Stimulated activated CD8-positive, alpha-beta memory T cell treated with anti-CD3 and anti-CD28 coated beads, Interleukin-4, amount 100 ng/mL, for 24 hours (primary cell): Measurements from ENCODE around the gene TNFRSF12A.

Experiments
- DNase-seq: peaks from one replicate; pipeline ENCODE4 v3.0.0-alpha.2; 2020; ENCODE audit warnings: low read depth

TNFRSF12A gene, protein sequence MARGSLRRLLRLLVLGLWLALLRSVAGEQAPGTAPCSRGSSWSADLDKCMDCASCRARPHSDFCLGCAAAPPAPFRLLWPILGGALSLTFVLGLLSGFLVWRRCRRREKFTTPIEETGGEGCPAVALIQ

GRCh38 chr16:3020247-3020603 is at the start of gene TNFRSF12A:
Gene TNFRSF12A, plus strand, starts transcription at chr16:3020368. Its CDS starts 30 bp downstream, at chr16:3020398.
- peak; percentile 58 for DNase-seq

DNA sequence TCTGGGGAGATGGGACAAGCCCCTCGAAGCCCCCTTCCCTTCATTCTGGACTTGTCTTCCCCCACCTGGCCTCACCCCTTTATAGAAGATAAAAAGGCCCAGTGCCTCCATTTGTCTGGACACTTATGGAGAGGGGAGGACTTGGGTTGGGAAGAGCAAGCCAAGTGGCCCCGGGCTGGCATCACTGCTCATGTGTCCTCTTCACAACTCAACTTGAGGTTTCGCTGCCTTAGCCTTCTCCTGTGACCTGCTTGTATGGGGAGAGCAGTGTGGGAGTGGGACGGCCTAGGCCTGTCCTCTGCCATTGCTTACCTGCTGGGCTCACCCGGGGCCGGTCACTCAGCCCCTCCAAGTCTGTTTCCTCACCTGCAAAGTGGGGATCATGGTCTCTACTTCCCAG is 49.6 kb upstream of the TNFRSF12A start:
- no peak for DNase-seq

DNA sequence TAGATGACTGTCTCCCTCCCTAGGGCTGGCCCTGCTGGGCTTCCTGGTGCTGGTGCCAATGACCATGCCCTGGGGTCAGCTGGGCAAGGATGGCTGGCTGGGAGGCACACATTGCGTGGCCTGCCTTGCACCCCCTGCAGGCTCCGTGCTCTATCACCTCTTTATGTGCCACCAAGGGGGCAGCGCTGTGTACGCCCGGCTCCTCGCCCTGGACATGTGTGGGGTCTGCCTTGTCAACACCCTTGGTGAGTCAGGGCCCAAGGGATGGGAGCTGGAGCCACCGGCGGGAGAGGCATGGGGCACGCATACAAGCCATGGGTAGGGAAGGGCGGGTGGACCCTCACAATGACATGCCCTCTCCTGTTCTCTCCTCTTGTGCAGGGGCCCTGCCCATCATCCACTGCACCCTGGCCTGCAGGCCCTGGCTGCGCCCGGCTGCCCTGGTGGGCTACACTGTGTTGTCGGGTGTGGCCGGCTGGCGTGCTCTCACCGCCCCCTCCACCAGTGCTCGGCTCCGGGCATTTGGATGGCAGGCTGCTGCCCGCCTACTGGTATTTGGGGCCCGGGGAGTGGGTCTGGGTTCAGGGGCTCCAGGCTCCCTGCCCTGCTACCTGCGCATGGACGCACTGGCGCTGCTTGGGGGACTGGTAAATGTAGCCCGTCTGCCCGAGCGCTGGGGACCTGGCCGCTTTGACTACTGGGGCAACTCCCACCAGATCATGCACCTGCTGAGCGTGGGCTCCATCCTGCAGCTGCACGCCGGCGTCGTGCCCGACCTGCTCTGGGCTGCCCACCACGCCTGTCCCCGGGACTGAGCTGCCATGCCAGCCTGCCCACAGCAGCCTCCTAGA is 48.8 kb upstream of the TNFRSF12A start:
- DNase-seq, result no peak

DNA sequence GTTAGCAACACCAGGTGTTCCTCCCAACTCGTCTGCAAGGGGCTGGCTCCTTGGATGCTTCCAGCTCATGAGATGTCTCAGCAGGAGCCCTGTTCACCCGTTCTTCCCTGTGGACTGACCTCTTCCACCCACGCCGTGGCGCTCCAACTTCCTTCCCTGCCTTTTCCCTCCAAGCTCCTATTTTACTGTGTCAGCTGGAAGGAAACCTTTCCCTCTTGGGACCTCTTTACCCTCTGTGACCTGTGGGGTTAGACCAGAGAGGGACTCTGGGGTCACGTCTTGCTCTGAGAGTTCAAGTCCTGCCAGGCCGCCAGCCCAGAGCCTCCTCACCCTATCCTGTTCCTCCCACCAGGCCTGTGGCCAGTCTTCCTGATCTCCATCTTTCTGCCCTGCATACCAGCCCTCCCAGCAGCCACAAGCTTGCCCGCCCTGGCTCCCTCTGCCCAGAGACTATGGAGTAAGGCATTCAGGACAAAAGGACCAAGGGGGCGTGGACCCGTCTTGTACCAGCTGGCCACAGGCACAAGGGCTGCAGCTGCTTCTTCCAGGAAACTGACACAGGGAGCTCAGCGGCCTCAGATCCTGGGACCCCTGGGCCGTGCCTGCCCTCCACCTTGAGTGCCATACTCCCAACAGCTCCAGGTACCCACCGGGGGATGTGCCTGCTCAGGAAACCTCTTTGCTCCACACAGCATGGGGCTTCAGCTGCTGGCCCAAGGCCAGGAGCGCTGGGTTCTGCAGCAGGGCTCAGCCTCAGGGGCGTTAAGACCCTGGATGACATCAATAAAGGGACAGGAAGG is 48.0 kb upstream of the TNFRSF12A start:
- DNase-seq, result no peak

DNA sequence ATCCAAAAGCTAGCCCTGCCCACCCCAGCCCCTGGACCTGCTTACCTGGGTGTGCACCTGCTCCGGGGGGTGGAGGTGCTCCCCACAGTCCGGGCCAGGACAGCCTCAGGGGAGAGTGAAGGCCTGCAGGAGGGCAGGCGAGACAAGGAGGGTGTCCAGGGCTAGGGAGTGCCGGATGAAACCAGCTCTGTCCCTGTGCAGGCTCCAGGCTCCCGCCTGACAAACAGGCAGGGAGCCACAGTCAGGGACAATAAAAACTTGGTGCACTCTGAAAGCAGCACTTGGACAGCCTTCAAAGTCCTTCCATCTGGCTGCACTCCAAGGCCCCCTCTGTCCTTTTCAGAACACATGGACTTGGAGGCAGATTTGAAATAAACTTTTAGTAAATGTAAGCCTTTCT is 47.1 kb upstream of the TNFRSF12A start:
- DNase-seq, result no peak

- DNase-seq, result no peak
Measured at GRCh38 chr16:2973605-2974318, 46.4 kb upstream of the TNFRSF12A start.

DNA sequence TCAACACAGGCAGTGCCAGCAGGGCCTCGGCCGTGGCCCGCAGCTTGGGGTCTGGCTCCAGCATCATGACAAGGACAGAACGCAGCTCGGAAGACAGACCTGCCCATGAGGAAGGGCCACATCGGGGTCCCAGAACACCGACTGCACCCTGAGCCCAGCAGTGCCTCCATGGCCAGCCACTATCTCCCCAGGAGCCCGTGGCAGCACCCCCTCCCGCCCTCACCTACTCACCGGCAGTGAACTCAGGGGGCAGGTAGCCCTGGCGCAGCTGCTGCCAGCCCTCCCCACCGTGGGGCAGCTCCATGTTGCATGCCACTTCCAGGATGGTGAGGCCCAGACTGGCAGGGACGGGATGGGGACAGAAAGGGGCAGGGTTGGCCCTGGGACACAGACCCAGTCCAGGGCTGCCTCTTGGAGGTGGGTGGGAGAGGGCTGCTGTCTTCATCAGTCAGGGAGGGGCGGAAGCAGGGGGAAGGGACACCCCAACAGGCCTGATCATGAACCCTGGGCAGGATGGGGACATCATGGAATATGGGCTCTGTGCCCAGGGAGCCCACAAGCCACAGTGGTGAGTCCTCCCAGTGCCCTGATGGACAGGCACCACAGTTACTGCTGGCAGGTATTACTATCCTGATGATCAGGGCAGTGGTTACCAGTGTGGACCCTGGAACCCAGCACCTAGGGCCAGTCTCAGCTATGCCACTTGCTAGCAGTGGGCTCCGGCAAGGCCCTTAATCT is 45.7 kb upstream of the TNFRSF12A start:
- no peak for DNase-seq

DNA sequence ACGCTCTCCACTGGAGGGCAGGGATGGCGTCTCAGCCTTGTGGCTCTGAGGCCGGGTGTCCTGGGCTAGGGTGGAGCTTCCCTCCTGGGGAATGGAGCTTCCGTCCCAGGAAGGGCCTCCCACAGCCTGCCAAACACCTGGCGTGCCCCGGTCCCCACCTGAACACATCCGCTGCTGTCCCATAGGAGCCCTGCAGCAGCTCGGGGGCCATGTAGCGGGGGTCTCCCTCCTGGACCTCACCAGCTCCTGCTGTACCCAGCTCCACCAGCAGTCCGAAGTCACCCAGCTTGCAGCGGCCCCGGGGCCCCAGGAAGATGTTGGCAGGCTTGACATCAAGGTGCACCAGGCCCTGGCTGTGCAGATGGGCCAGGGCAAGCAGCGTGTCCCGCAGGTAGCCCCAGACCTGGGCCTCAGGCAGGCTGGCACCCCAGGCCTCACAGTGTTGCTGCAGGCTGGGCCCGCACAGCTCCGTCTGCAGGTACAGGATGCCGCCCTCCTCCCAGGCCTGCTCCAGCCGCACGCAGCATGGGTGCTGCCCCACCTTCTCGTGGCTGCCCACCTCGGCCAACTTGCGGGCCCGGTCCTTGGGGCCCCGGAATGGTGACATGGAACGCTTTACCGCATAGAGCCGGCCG is 44.9 kb upstream of the TNFRSF12A start:
- DNase-seq, result no peak

- no peak for DNase-seq
Measured at GRCh38 chr16:2976201-2976600, 44.0 kb upstream of the TNFRSF12A start.

GRCh38 chr16:2976673-2977072 is 43.5 kb upstream of the TNFRSF12A start:
- no peak for DNase-seq

- no peak for DNase-seq
Measured at GRCh38 chr16:2977440-2977839, 42.7 kb upstream of the TNFRSF12A start.

- DNase-seq, result no peak
Measured at GRCh38 chr16:2979669-2980226, 40.4 kb upstream of the TNFRSF12A start.

- peak; percentile 94 for DNase-seq
Measured at GRCh38 chr16:2980227-2981176, 39.7 kb upstream of the TNFRSF12A start, which contains the start of gene PKMYT1. Gene PKMYT1, minus strand, starts transcription at chr16:2980446. Its CDS starts 789 bp downstream, at chr16:2979657.

DNA sequence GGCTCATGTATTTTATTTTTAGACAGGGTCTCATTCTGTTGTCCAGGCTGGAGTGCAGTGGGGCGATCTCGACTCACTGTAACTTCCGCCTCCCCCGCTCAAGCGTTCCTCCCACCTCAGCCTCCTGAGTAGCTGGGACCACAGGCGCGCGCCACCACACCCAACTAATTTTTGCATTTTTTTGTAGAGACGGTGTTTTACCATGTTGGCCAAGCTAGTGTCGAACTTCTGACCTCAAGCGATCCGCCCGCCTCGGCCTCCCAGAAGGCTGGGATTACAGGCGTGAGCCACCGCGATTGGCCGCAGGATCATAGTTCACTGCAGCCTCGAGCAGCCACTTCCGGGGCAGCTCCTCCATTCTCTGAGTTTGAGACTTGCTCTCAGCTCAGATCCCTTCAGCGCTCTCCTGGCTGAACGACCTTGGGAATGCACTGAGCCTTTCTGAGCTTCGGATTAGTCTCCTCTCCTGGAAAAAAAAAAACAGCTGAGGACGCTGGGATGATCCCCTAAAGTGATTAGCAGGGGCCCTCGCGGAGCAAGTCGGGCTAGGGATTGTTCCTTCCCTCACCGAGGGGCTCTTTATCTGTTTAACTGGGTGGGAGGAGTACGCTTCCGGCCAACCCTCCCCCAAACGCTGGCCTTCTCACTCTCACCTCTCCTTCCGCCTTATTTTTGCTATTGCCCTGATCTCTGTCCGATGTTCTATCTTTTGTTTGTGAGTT is 38.8 kb upstream of the TNFRSF12A start:
- no peak for DNase-seq

DNA sequence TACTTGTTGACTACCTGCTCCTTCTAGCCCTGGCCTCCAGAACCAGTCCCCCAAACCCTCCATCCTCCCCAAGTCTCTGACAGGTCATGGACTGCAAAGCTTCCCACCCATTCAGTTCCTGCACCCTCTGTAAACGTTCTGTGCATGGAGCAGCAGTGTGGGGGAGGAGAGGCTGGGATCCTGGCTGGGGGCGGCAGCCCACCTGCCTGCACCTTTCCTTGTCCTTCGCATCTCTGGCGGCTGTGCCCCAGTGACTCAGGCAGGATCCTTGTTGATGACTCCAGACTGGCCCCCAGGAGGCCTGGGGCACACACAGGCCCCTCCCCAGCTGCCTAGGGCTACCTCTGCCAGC is 38.3 kb upstream of the TNFRSF12A start:
- DNase-seq, result no peak

- no peak for DNase-seq
Measured at GRCh38 chr16:2982402-2982801, 37.8 kb upstream of the TNFRSF12A start.

DNA sequence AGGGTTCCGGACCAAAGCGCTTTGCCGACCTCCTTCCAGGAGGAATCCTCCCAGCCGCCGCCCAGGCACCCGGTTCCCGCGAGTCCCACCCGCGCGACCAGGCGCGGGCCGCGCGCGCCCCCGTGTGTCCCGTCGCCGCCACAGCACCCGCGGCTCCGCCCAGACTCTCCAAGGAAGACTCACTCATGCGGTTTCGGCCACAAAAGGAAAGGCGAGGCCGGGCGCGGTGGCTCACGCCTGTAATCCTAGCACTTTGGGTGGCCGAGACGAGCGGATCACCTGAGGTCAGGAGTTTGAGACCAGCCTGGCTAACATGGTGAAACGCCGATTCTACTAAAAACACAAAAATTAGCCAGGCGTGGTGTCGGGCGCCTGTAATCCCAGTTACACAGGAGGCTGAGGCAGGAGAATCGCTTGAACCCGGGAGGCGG is 36.4 kb upstream of the TNFRSF12A start:
- DNase-seq, result peak; percentile 60

DNA sequence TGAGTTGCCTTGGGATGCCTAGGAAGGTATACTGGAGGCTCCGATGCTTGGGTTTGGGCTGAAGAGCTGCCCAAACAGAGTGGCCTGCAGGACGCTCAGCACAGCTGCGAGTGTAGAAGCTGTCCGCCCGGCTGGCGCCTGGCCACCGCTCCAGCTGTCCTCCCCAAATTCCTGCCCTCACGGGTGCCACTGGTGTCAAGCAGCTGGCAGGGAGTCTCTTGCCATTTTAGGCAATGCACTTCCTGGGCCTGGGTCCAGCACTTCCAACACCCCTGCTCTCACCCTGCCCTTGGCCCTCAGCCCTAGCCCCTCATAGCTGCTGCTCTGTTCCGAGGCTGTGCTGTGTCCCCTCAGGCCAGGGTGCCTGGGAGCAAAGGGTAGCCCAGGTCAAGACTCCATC is 34.7 kb upstream of the TNFRSF12A start:
- no peak for DNase-seq

DNA sequence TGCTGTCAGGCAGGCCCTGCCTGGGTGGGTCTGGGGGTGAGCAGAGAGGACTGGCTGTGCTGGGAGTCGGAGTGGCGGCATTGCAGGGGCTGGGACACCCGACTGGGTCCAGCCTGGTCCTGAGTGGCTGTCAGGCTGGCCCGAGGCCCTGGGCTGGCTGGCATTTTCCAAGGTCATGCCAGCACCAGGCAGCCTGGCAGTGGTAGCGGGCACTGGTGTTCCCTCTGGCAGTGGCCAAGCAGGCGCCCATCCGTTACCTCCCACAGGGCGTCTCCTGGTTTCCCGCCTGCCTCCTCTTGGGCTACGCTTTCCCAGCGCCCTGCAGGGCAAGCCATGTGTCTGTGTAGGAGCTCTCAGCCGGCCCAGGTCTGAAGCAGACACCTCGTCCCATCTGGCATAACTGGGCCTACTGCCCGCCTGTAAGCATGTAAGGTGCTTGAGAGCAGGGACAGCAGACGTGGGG is 34.2 kb upstream of the TNFRSF12A start:
- DNase-seq, result no peak
